SK-N-MC (cell line): ENCODE results near the gene STK16.
"Not testable (repeated sequence)": the region's sequence is repeated elsewhere in the genome, so short reads cannot be mapped to it uniquely, and the experiment has no call there.

Experiments used
- EZH2 ChIP-seq: fragments of 200-600 bp; sonication (generic); IDR thresholded peaks from one replicate; pipeline ENCODE4 v1.6.1; 2017; ENCODE audit warnings: antibody characterized with exemption
- FOXP2 ChIP-seq: optimal IDR thresholded peaks from 2 replicates; pipeline ENCODE3; 2011; ENCODE audit warnings: mild to moderate bottlenecking, moderate library complexity; ENCODE audit not compliant: insufficient read depth; ENCODE audit errors: extremely low read length, control extremely low read depth
- POLR2AphosphoS5 ChIP-seq: IDR thresholded peaks from 2 replicates; pipeline ENCODE4 v1.6.1; 2012; ENCODE audit warnings: mild to moderate bottlenecking, low read depth, low read length, borderline replicate concordance

DNA sequence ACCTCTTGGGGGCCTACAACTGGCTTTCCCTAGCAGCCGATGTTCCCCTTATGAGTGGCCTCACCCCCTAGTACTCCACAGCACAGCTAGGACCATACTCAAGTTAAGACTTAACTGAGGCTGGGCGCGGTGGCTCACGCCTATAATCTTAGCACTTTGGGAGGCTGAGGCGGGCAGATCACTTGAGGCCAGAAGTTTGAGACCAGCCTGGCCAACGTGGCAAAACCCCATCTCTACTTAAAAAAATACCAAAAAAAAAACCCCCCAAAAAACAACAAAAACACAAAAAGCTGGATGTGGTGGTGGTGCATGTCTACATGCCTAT, 41.8 kb downstream of the STK16 start:
- TF ChIP-seq POLR2AphosphoS5, EZH2, FOXP2: not testable (repeated sequence)
